ENCODE measurements around the gene RUNDC1.
"Not testable (repeated sequence)": the region's sequence is repeated elsewhere in the genome, so short reads cannot be mapped to it uniquely, and the experiment has no call there.

The RUNDC1 gene

DNA sequence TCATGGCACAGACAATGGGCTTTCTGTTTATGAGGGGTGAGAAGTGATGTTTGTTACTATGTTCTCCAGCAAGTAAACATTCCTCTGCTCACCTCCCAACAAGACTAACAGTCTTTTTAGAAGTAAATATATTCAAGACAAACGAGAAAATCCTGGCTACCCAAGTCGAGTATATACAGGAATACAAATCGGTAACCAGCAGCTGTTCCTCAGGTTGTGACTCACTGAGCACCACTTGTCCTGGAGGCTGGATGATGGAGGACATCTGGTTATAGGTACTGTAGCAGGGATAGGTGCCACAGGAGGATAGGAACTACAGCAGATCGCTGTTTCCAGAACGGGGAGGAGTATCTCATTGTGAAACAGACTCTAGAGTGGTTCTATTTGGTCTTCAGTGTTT lies 12.5 kb downstream of the RUNDC1 start:
- no peak for DNase-seq

DNA sequence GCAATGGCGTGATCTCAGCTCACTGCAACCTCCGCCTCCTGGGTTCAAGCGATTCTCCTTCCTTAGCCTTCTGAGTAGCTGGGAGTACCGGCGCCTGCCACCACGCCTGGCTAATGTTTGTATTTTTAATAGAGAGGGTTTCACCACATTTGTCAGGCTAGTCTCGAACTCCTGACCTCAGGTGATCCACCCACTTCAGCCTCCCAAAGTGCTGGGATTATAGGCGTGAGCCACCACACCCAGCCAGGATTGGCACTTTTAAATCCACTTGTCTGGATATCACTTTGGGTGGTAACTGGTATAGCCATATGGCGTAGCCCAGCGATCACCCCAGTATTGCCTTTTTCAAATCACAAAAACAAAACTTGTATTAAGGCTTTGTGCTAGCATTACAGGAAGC lies 13.5 kb downstream of the RUNDC1 start:
- DNase-seq: not testable (repeated sequence)

DNA sequence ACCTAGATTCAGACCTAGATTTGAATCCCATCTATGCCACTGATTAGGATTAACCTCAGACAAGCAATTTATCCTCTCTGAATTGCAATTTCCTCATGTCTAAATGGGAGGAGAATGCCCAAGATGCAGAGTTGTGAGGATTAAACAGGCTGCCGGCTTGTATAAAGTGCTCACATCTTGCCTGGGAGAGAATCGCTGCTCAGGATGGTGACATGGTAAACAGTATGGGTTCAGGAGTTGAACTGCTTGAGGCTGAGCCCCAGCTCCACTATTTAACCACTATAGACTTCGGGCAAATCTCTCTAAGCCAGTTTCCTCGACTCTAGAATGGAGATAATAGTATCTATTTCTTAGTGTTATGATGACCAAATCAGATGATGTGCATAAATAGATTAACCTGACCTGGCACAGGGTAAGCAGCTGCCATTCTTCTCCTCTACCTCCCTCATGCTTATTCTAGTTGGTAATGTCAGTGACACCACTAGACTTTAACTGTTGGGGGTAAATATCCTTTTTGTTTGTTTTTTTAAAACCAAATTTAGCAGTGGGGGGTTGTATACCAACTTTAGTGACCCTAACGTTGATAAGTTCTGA lies 17.1 kb downstream of the RUNDC1 start:
- DNase-seq: no peak

DNA sequence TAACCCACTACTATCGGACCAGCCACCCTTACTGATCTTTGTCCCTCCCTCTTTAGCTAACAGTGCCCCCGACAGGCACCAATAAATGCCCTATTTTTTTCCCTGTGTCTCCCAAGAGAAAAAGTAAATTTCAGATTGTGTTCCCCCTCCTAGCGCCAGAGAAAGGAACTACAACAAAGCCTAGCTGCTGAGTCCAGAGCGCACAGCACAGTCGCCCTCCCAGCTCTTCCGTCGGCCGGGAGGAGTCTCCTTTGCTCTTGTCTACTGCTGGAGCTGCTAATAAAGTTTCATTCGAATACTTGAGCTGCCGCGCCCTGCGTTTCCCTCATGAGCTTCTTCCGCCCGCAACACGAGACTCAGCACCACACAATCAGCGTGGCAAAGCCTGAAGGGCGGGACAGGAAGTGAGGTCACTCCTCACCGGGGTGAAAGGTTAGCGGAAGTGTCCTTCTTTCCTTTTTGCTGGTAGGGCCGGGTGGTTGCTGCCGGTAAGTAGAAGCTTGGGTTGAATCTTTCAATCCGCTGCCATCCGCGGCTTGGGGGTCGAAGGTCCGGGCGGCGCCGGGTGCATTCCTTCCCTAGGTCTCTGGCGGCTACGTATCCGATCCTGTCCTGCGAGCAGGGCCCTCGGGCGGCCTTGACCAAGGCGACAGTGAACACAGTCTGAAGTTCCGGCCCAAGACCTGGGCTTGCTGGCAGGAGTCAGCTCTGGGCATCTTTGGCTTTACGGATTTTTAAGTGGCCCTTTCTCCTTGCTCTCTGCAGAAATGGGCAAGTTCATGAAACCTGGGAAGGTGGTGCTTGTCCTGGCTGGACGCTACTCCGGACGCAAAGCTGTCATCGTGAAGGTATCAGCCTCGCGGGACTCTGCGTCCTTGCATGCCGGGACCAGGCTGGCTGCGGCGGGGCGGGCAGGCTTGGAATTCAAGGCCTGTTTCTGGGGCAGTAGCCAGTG lies 17.9 kb downstream of the RUNDC1 start, which contains the start of gene RPL27:
Gene RPL27 (plus strand): TSS at position 436 of the 955 bp plus-strand sequence. CDS start 332 bp downstream, at position 768.
- DNase-seq: peak; percentile 99

DNA sequence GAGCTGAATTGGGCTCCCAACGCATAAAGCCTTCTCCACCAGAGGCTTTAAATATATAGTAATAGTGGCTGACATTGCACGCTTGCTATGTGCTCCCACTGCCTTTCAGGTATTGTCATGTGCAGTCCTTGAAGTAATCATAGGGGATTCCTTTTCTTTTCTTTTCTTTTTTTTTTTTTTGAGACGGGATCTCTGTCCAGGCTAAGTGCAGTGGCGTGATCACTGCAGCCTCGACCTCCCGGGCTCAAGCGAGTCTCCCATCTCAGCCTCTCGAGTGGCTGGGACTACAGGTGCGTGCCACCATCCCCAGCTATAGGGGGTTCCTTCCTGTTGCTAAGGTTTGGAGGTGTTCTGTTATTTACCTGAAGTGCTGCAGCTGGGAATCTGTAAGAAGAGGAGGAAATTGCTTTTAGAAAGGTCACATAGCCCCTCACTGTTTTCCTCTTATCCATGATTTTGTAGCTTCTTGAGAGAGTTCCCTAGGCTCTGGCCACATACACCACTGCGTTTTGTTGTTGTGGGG lies 18.7 kb downstream of the RUNDC1 start:
- DNase-seq: no peak

DNA sequence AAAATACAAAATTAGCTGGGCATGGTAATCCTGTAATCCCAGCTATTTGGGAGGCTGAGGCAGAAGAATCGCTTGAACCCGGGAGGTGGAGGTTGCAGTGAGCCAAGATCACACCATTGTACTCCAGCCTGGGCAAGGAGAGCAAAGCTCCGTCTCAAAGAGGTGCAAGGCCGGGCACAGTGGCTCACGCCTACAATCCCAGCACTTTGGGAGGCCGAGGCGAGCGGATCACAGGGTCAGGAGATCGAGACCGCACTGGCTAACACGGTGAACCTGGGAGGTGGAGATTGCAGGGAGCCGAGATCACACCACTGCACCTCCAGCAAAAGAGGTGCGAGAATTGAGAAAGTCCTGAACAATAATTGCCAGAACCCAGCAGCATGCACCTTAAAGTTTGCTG lies 20.5 kb downstream of the RUNDC1 start:
- not testable (repeated sequence) for DNase-seq

DNA sequence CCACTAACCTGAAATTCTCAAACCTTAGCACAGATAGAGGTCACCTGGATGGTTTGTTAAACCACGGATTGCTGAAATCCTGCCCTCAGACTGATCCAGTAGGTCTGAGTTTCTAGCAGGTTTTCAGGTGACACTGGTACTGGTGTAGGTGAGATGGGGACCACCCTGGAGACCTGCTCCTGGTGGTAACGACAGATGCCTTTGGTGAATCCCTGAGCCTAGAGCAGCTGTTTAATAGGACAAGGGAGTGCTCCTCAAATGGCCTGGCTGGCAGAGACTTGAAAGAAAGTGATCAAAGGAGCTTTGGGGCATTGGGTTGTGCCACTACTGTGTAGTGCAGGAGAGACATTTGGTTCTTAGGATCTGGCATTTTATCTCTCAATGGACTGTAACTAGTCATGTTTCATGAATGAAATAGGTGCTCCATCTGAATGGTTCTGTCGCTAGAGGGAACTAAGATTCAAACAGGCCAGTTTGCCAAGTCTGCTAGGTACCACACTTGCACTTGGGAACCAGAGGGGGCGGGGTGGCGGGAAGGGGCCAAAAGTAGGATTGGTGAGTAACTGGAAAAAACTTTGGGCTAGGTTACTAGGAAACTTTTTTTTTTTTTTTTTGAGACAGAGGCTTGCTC lies 23.3 kb downstream of the RUNDC1 start:
- no peak for DNase-seq

DNA sequence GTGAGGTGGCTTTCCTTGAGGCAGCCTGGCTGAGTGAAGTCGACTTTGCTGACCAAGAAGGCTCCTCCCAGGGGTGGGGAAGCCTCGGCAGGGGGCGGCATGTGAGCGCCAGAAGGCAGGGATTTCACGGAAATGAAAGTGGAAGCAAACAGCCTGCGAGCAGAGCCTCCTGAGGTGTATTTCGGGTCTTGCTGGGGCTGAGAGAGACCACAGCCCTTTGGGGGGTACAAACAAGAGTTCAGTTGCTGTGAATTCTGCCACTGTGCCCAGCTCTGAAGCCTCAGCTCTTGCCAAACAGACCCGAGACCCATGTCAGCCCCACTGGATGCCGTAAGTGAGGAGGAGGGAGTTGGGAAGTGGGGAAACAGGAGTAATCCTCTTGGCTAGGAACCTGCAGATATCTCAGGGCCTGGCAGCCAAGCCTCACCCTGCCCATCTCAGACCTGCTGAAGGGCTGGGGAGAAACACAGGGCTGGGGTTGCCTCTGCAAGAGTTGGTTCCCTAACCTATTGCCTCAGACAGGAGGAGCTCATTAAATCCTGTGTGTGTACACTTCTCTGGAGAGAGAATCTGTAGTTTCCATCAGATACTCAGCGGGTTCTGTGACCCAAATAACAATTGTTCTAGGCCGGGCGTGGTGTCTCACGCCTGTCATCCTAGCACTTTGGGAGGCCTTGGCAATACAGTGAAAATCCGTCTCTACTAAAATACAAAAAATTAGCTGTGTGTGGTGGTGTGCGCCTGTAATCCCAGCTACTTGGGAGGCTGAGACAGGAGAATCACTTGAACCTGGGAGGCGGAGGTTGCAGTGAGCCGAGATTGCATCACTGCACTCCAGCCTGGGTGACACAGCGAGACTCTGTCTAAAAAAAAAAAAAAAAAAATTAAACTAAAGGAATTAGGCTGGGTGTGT lies 26.5 kb downstream of the RUNDC1 start, which contains the start of gene IFI35:
Gene IFI35 (plus strand): TSS at position 146 of the 913 bp plus-strand sequence. CDS start 164 bp downstream, at position 310.
- DNase-seq: peak; percentile 50

DNA sequence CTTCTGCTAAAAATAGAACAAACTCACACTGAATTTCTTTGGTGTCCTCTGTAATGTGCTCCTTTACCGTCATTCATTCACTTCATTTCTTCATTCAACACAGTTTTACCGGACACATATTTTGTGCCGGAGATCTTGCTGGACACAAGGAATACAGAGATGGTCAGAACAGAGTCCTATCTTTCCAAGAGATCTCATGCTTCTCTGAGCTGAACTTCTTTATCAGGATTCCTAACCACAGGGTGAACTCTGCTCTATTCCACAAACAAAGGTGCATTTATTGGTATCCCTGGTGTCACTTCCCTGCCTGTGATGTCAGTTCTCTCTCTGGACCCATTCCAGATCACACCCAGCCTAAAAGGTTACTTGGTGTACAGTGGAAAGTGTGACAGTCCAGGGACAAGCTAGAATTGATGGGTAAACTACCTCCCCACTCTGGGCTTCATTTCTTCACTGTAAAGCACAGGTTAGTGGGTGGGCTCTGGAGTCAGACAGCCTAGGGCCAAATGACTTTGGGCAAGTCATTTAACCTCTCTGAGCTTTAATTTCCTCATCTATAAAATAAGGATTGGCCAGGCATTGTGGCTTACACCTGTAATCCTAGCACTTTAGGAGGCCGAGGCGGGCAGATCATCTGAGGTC lies 30.4 kb downstream of the RUNDC1 start:
- DNase-seq: no peak

DNA sequence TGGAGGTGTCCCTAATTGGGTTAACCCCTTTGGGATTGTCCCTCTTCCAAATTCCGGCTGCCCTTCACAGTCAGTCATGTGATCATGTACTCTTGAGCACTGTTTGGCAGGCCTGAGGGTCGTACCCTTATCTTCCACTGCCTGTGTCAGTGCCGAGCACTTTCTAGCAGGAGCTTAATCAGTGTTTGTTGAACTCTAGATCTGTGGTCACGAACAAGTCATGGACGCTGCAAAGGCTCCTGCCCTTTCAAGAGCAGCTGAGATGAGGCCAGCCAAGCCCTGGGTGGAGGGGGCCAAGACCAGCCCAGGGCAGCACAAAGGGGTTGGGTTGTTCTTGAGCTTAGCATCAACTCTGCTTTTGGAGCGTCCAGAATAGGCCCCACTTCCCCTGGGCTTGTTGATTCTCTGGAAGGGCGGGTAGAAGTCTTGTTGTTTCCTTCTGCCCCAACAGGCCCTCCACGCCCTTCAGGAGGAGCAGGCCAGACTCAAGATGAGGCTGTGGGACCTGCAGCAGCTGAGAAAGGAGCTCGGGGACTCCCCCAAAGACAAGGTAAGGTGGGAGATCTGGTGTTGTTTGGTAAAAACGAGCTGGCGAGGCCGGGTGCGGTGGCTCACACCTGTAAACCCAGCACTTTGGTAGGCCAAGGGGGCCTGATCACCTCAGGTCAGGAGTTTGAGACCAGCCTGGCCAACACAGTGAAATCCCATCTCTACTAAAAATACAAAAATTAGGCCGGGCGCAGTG lies 31.5 kb downstream of the RUNDC1 start:
- DNase-seq: no peak

DNA sequence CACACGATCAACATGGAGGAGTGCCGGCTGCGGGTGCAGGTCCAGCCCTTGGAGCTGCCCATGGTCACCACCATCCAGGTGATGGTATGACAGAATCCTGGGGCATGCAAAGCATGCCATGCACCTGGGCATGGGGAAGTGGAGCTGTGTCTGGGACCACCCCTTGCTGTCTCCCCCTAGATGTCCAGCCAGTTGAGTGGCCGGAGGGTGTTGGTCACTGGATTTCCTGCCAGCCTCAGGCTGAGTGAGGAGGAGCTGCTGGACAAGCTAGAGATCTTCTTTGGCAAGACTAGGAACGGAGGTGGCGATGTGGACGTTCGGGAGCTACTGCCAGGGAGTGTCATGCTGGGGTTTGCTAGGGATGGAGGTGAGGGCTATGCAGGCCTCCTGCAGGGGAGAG lies 32.9 kb downstream of the RUNDC1 start:
- DNase-seq: no peak

DNA sequence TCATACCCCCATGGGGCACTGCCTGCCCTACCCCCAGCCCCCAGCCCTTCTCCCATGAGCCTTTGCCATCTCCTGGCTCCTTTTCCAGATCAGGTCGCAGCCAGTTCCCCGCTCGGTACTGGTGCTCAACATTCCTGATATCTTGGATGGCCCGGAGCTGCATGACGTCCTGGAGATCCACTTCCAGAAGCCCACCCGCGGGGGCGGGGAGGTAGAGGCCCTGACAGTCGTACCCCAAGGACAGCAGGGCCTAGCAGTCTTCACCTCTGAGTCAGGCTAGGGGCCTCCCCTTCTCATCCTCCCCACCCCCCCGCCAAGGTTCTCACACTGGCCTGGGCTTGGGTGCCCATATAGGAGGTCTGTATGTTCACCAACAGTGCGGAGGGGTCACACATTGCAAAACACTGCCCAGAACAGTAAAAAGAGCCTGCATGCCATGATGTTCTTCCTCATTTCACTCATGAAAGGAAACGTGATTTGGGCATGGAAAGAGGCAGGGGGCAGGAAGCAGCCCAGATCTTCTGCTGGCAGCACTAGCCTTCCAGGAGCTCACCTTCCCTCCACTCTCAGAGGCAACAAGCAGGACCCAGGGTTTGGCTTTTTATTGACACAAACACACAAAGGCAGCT lies 33.8 kb downstream of the RUNDC1 start:
- DNase-seq: no peak

DNA sequence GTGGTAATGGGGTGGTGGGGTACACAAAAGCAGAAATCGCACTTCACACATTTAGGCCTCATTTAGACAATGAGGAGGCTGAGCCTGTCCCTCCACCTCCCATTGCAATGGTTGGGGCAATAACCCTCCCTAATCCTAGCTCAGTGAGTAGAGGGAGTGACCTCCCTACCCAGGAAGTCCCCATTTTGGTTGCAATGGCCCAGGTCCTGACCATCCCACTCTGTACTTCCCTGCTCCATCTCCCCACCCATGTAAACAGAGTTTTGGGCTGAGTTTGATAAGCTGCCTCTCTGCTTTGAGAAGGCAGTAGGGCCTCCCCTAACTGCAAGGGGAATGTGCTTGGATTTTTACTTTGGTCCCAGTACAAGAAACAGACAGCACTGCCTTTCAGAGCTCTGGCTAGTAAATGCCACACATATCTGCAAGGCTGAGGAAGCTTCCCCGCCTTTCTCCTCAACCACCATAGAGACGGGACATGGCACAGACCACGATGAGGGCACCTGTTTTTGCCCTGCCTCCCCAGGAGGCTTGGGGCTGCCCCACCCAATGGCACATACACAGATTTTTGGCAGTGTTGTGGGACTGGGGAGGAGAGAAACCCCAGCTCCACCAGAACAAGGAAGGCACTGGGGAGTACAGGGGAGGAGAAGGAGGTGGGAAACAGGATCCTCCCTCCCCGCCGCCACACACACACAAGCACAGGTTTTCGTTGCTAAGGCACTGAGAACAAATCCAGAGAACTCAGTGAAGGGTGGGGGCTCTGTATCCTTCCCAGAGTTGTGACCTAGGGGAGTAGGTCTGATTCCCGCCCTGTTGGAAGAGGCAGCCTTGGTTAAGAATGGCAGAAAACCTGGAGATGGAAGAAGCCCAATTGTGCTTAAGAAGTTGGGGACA lies 34.5 kb downstream of the RUNDC1 start:
- no peak for DNase-seq

DNA sequence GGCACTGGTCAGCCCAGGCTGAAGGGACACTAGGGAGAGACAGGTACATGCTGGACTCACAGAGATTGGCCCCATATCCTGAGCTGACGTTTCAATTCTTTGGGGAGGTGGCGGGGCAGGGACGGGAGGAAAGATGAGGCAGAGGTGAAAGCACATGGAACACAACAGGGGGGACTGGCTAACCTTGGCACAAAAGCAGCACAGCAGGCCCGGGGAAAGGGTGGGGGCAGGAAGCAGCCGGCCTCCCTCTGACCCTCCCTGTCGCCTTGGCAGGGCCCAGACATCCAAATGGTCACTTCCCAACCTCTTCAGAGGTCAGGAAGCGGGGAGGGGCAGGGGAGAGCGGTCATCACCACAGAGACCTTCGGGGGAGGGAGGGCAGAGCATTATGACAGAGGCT lies 35.2 kb downstream of the RUNDC1 start:
- no peak for DNase-seq

DNA sequence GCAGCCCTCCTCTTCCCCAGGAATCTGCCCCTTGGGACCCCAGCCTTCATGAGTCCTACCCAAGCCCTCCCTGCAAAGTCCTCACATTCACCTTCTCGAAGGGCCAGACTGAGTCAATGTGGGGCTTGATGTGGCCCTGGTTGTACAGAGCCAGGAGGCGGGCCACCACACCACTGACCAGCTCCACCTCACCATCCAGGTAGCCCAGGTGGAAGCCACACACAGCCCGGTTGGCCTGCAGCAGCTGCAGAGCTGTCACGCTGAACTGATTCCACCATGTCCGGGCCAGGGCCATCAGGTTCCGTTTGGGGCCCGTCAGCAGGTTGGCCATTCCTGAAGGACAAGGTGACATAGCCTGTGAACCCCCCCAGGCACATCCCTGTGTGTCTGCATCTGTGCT lies 35.9 kb downstream of the RUNDC1 start:
- no peak for DNase-seq

DNA sequence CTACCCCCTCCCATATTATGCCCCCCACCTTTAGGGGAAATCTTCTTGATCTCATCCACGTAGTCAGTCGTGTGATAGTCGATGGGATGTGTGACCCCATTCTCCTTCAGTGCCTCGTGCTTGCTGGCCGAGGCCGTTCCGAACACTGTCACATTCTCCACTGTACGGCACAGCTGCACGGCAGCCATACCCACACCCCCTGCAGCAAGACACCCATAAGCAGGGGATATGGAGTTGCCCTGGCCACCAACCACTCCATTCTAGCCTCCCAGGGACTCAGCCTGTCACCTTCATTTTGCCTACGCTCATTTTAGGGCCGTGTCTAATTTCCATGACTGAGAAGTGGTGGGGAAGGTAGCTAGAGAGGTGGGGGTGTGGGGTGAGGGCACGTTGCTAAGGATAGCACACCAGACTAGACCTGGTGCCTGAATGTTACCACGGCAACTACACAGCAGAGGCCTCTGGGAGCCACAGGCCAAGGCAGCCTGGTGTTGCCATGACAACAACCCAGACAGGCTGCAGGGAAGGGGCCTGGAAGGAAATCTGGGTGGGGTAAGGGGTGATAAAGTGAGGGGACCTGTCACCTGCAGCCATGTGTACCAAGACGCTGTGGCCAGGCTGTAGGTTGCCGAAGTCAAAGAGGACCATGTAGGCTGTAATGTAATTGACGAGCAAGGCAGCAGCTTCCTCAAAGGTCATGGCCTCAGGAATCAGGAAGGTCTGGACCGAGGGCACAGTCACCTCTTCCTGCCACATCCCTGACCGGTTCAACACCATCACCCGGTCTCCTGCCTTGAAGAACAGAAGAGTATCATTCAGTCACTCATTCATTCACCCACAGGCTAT lies 37.9 kb downstream of the RUNDC1 start:
- DNase-seq: peak; percentile 20

DNA sequence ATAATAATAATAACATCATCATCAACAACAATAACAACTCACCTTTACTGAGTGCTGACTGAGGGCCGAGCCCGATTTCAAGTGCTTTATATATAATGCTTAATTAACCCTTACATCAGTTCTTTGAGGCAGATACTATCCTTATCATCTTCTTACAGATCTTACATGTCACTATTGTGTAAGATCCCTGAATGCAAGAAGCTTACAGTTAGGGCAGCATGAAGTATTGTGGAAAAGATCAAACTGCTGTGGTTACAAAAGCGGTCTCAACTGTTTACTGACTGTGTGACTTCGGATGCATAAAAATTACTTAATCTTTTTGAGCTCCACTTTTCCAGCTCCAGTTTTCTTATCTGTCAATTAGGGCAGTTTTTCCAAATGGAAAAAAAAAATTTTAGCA lies 38.6 kb downstream of the RUNDC1 start:
- no peak for DNase-seq

DNA sequence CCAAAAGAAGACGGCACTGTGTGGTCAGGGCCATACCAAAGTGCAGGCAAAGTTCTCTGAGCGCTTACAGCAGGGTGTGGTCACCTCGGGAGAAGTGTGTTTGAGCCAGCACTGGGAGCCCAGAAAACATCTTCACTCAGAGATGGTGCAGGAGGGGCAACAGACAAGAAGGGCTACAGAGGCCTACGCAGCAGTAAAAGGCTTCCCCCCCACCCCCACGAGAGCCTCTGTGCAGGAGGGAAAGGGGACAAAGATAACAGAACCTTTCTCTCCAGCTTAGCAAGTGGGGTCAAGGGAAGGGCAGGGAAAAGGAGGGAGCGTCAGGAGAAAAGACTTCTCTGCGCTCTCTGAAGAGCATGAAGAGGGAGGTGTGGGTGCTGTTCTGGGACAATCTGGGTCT lies 39.1 kb downstream of the RUNDC1 start:
- no peak for DNase-seq
